Measurements from ENCODE around the gene GADD45GIP1.

GRCh38 chr19:12985049-12985776 lies 28.2 kb upstream of the GADD45GIP1 start:
- TF ChIP-seq NFXL1 (IDR thresholded peaks at IDR 0.05; ENCODE audit: borderline replicate concordance): no peak
- TF ChIP-seq POLR2A (IDR thresholded peaks at IDR 0.05; ENCODE audit: low read depth, low read length): no peak
- TF ChIP-seq CREM (IDR thresholded peaks at IDR 0.05; ENCODE audit: low read depth): no peak
- no peak for TF ChIP-seq ZBED1 (IDR thresholded peaks at IDR 0.05; ENCODE audit: borderline replicate concordance)
- no peak for TF ChIP-seq HCFC1 (IDR thresholded peaks at IDR 0.05; ENCODE audit: low read length)
- no peak for TF ChIP-seq RAD21 (IDR thresholded peaks at IDR 0.05; ENCODE audit: insufficient read depth, low read depth, low read length)
- no peak for TF ChIP-seq CTCF (IDR thresholded peaks at IDR 0.05 in 2 of 3, conservative IDR thresholded peaks at IDR 0.05 in 1 of 3; ENCODE audit: control insufficient read depth in 2 of 3, extremely low read depth in 1 of 3, insufficient read depth in 1 of 3, low read depth in 3 of 3, low read length in 3 of 3)
- TF ChIP-seq BCL11A (IDR thresholded peaks at IDR 0.05; ENCODE audit: low read depth, low read length): no peak
- TF ChIP-seq ZSCAN29 (IDR thresholded peaks at IDR 0.05): no peak
- peak; percentile 77 for TF ChIP-seq MEF2B (IDR thresholded peaks at IDR 0.05; ENCODE audit: partially characterized antibody, poor library complexity, severe bottlenecking)
- no peak for TF ChIP-seq CHD1 (IDR thresholded peaks at IDR 0.05; ENCODE audit: low read depth, low read length)
- no peak for TF ChIP-seq ZBTB33 (IDR thresholded peaks at IDR 0.05)
